PFSK-1 (cell line): ENCODE data around the gene TPP2.

Experiments used
- FOXP2 ChIP-seq: optimal IDR thresholded peaks from 2 replicates; pipeline ENCODE3; 2011; ENCODE audit warnings: borderline replicate concordance, control low read depth, inconsistent platforms; ENCODE audit not compliant: insufficient read depth; ENCODE audit errors: extremely low read length, extremely low read depth
- REST ChIP-seq, 2 experiments: IDR thresholded peaks; 2 replicates each; pipeline versions ENCODE4 v1.6.1 to v1.8.0; 2011 to 2012; ENCODE audit warnings: low read depth in 2 of 2, low read length in 2 of 2, control low read depth in 1 of 2, inconsistent platforms in 1 of 2, mild to moderate bottlenecking in 1 of 2, moderate library complexity in 1 of 2; ENCODE audit not compliant: insufficient read depth in 1 of 2
- SIN3A ChIP-seq: IDR thresholded peaks from 2 replicates; pipeline ENCODE4 v1.6.1; 2012; ENCODE audit warnings: mild to moderate bottlenecking, low read length, moderate library complexity, borderline replicate concordance; ENCODE audit not compliant: insufficient read depth

DNA sequence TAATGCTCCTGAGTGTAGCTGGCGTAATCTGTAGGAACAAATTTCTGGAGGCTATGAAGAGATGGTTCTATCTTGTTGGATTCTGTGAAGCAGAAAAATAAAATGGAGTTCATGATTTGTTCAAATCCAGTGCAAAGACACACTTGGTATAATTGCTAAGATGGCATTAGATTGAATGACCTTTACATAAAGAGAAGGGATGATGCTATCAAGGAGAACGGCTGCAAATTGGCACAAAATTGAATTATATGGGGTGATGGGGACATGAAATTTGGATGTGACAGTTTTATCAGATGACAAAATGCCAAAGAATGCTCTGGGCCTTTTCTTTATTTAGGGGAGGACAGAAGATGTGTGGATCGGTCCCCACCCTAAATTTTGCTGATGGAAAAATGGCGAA is 94.1 kb downstream of the TPP2 start:
- no peak for TF ChIP-seq FOXP2
- no peak for TF ChIP-seq REST (IDR thresholded peaks at IDR 0.05; ENCODE audit: insufficient read depth in 1 of 2, low read depth in 2 of 2, low read length in 2 of 2)
- no peak for TF ChIP-seq SIN3A
